SW 1271 (cell line): ENCODE data around the gene KLKB1.
"Not testable (repeated sequence)": the region's sequence is repeated elsewhere in the genome, so short reads cannot be mapped to it uniquely, and the experiment has no call there.

Source experiments
- DNase-seq, 2 experiments: peaks; one replicate each; lab custom pipeline; 2025; lab: John Stamatoyannopoulos, UW

Gene KLKB1

DNA sequence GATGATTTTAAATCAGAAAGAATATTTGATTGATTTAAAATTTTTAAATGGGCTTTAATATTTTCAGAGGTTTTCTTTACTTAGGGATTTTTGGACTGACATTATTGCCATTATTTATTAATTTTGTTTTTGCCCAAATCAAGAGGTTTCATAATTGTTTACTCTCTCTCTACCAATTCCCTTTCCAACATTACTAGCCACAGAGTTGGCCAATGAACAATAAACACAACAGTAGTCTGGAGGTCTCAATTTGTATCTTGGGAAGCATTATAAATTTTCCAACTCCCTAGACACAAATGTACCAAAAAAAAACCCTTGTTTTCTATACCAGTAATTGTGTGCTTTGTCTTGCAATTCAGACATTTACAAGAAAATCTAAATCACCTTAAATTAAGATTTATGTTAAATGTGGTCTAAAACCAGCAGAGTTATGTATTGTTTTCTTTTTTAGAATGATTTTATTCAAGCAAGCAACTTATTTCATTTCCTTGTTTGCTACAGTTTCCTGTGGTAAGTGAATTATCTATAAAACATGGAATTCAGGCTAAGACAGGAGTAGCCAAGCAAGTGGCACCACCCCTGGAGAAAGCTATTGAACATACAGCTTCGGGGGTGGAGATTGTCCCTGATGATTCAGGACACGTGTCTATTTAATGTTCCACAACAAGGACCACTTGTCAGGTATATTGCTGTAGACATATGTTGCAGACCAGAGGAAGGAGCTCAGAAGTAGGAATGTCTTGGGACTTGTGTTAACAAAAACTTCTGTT lies 622 bp downstream of the KLKB1 start:
- DNase-seq, result no peak

DNA sequence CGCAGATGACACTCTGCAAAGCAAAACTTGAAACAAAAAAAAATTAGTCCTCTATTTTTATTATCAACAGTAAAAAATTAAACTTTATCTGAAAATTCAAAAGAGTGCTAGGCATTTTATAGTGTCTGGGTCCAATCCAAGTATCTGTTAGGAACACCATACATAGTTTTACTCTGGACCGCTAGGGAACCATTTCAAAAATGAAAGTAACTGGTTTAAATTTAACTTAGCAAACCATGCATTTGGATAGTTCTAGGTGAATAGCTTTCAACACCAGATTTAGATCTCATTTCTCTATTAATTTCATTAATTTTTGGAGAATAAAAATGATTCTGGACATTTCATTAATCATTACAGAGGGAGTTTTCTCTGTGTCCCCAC lies 1.2 kb downstream of the KLKB1 start:
- no peak for DNase-seq

DNA sequence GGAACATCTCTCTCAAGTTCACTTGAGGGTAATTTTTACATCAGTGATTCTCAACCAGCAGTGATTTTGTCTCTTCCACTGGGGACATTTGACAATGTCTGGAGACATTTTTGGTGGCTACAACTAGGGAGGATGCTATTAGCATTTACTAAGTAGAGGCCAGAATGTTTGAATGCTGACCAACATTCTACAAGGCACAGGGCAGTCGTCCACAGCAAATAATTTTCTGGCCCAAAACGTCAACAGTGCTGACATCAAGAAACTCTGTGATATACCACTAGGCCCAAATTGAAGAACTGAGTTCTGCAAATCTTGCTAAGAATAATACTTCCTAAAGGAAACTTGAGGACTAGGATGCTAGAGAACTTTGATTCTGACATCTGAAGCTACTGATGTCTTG lies 7.1 kb downstream of the KLKB1 start:
- DNase-seq, result no peak

DNA sequence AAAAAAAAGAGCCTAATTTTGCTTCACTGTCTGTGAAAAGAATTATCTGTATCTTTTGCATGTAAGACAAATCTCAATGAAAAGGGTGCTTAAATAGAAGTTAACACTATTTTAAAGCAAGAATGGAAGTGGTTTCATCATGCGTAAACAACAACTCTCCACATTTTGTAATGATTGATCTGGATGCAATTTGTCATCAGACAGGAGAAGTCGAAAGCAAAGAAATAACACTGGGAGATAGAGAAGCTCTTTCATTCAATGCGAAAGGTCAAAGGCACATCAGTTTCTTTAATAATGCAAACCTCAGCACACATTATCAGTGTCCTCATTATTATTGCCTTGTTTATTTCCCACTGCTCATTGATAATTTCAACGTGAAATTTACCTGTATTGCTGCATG lies 8.8 kb downstream of the KLKB1 start:
- no peak for DNase-seq

DNA sequence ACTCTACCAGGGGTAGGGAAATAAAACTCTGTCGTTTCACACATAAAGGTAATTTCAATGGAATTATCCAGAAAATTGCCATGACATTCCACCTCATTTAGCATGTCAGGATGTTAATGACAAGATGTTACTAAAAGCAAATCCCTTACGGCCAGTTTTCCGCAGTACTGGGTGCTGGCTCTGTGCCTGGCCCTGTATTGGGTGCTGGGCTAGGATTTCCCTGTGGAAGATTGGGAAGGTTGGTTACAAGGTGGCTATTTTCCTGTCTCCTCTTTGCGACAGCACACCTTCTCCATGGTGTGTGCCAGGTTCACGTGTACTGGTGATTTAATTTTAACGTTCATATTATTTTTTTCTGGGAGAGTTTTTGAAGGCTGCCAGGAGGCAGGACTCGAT lies 13.1 kb downstream of the KLKB1 start:
- no peak for DNase-seq

DNA sequence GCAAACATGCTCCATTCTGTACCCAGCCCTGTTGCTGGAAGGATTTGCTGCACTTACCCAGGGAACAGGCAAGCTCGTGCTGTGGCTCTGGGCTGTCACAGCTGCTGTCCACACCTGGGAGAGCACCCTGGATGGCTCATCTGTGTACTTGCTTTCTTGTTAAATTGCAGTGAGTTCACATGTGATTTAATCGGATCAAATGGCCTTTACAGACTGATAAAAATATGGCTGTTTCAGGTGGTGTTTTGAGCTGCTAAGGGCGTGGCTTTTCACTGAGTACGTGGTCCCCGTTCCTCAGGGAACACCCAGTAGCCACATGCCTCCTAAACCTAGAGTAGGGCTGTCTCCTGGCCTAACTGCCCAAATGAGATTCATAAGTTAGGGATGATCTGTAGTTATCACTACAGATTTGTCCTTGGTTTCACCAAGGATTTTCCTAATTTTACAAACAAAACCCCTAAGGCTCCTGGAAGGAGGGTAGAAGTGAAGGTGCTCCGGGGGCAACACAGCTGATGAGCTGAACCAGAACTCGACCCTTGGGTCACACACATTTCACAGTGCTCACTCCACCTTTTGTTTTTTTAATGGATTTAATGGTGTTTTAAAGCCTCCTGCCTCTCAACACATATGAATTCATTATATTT lies 13.7 kb downstream of the KLKB1 start:
- DNase-seq, result peak in 1 of 2 experiments; percentile 36

DNA sequence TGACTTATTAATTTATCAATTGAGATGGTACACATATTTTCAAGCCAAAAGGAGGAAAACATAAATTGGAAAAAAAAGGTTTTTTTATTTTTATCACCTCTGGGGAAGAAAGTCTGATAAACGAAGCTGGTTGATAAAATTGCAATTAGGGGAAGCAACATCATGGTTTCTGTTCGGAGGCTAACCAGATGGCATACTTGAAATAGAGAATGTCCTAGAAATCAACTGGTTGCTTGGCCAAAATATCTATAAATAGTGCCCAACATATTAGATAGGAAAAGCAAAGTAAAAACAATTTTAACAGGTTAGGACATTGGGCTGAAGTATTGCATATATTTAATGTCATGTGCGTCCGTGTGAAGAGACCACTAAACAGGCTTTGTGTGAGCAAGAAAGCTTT lies 14.3 kb downstream of the KLKB1 start:
- no peak for DNase-seq

DNA sequence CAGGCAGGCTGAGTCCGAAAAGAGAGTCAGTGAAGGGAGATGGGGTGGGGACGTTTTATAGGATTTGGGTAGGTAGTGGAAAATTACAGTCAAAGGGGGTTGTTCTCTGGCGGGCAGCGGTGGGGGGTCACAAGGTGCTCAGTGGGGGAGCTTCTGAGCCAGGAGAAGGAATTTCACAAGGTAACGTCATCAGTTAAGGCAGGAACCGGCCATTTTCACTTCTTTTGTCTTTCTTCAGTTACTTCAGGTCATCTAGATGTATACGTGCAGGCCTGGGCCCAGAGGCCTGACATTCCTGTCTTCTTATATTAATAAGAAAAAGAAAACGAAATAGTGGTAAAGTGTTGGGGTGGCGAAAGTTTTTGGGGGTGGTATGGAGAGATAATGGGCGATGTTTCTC lies 14.7 kb downstream of the KLKB1 start:
- not testable (repeated sequence) for DNase-seq

DNA sequence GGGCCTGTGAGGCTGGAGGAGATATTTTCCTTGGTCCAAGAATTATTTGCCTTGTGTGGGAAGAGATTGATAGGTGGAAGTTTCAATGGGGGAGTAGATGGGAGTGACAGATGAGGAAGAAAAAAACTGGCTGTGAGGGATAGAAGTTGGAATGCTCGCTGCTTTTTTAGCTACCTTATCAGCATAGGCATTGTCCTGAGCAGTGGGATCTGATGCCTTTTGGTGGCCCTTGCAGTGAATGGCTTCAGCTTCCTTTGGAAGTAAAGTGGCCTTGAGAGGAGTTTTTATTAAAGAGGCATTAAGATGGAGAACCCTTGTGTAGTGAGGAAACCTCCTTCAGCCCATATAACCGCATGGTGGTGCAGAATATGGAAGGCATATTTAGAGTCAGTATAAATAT lies 16.0 kb downstream of the KLKB1 start:
- no peak for DNase-seq

DNA sequence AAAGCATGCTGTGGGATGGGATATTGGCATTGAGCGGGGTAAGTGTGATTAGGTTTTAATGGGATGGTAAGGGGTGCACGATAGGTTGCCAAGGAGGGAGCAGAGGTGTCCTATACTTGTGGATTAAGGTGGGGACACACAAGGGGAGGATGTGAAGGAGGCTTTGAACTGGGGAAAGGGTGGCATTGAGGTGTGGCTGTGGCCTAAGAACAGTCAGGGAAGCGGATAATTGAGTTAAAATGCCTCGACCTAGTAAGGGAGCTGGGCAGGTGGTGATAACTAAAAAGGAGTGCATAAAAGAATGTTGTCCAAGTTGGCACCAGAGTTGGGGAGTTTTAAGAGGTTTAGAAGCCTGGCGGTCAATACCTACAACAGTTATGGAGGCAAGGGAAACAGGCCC lies 17.5 kb downstream of the KLKB1 start:
- DNase-seq, result no peak

DNA sequence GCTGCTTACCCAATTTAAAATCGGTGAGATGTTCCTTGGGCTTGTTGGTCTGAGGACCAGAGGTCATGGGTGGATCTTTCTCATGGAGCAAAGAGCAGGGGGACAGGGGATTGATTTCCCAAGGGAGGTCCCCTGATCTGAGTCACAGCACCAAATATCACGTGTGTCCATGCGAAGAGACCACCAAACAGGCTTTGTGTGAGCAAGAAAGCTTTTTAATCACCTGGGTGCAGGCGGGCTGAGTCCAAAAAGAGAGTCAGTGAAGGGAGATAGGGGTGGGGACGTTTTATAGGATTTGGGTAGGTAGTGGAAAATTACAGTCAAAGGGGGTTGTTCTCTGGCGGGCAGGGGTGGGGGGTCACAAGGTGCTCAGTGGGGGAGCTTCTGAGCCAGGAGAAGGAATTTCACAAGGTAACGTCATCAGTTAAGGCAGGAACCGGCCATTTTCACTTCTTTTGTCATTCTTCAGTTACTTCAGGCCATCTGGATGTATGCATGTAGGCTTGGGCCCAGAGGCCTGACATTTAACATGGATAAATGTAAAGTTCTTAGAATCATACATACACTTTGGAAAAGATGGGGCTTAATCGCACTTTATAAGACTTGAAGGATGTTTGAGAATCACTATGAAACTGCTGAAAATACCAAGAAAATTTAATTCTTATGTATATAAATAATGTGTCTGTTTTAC lies 19.9 kb downstream of the KLKB1 start:
- not testable (repeated sequence) for DNase-seq

DNA sequence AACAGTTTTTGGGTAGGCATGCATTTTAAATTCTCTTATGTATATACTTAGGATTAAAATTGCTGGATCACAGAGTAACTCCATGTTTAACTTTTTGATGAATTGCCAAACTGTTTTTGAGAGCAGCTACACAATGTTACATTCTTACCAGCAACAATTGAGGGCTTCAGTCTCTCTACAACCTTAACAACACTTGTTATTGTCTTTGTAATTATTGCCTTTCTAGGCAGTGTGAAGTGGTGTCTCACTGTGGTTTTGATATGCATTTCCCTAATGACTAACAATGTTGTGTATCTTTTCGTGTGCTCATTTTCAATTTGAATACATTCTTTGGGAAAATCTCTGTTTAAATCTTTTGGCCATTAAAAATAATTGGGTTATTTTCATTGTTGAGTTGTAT lies 21.3 kb downstream of the KLKB1 start:
- DNase-seq, result no peak

DNA sequence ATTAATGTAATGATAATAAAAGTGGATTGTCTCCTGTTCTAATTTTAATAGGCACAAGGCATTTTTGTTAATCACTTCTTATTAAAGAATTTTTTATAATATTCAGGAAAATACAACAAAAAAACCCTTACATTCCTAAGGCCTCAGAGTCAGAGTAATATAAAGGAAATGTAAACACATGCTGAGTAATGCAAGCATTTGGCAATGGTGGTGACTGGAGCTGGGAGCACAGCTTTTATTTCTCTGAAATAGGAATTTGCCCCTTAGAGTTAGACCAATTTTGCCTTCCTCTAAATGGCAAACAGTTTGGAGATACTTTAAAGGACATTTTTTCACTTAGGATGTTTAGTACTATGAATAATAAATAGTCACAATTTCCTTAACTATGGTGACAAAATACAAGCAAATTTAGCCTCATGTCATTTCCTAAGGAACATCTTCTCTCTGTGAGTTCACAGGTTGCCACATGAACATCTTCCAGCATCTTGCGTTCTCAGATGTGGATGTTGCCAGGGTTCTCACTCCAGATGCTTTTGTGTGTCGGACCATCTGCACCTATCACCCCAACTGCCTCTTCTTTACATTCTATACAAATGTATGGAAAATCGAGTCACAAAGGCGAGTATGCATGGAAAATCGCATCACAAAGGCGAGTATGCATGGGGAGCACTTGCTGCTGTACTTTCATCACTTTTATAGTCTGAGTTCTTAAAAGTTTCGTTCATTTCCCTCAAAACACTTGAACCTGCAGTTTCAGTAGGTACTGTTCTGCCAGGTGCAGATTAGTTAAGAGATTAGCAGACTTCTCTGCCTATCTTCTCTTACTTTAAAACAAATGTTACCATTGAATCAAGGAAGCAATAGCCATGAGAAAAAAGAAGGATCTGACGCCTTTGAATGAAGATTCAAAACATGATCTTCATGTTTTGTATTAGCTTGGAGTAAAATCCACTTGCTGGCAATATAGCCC lies 22.8 kb downstream of the KLKB1 start:
- DNase-seq, result no peak

DNA sequence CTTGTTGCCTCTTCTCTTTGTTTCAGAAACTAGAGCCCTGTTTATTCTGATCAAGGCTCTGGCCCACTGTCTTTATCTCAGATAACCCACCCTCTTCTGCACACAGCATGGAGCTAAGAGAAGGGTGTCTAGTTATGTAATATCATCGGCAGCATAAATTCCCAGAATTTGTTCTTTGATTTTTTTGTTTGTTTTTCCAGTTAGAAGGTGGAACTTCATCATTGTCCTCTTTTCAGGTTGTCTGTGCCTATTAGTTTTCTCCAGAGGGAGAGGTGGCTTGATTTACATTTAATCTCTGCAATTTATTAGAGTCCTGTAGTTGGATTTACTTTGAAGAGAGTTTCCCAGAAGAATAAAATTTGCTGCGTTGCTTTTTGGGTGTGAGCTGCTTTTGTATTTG lies 23.5 kb downstream of the KLKB1 start:
- DNase-seq, result no peak

DNA sequence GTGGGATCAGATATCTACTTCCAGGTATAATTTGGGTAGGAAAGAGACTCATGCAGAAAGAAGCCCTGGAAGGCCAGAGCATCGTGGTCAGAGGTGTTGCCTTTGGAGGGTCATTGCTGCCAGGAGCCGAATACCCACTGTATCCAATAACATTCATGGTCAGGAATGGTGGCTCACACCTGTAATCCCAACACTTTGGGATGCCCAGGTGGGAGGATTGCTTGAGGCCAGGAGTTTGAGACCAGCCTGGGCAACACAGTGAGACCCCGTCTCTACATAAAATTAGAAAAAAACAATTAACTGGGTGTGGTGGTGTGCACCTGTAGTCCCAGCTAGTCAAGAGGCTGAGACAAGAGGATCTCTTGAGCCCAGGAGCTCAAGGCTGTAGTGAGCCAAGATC lies 27.8 kb downstream of the KLKB1 start:
- DNase-seq, result no peak

DNA sequence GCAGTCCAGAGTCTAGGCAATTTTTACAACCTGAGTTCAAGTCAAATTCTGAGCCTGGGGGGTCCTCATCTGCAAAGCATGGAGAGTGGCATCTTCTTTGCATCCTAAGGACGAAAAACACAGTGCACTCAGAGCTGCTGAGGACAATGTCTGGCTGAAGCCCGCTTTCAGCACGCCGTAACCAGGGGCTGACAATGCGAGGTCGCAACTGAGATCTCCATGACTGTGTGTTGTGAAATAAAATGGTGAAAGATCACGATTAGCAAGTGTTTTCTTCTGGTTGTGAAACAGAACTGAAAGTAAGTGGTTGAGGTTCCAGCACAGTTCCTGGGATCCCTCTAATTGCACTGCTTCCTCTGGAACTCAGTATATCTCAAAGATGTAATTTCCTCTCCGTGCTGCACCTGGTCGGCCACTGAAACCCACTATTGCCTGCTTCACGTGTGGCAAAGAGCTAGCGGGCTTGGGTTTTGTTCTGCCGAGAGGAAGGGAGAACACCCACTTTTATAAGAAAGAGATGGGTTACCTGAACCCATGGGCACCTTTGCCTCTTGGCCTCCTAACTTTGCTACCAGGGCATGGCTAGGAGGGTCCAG lies 31.0 kb downstream of the KLKB1 start:
- DNase-seq, result no peak

DNA sequence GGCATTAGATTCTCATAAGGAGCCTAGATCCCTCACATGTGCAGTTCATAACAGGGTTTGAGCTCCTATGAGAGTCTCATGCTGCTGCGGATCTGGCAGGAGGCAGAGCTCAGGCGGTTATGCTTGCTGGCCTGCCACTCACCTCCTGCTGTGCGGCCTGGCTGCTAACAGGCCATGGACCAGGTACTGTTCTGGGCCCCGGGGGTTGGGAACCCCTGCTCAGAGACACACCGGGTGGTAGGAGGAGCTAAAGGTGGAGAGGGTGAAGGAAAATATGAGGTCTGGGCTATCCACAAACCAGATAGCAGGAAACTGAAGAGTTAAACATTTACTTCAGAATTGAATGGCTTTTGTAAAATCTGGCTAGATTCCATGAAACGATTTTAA lies 32.8 kb downstream of the KLKB1 start:
- DNase-seq, result no peak

DNA sequence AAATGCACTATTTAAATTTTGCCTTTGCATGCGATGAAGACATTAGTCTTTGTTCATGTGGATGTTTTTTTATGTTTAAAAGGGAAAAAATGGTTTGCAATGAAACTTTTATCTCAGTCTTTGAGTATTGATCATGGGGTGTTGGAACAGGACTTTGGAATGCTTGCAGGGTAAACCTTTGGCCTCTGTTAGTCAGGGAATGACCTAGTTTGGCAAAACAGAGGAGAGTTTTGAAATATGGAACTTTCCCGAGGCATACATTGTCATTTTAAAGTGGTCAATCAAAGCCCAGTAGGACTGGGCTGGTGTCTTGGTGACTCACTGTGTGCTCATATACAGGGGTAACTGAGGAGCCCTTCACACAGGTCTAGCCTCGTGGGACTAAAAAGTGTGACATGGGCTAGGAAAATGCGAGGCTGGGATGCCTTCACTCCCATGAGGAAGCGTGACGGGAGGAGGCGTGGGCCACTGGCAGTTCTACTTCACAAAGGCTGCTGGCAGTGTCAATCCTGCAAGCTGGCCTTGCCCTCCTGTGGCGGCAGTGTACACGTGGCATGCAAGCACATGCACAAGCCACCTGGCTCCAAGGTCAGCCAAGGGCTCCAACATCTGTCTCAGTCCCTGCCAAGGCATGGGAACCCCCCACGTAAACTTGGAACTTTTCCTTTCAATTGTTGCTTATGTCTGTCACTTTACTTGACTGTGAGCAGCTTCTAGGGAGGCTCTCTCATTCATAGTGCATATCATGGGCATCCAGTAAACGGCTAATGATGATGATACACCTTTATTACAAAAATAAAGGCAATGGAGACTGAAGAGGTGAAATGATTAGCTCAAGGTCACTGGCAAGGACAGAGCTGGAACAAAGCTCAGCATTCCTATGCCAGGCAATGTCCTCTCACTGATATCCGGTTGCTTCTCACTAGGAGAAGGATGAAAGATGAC lies 33.5 kb downstream of the KLKB1 start:
- no peak for DNase-seq

DNA sequence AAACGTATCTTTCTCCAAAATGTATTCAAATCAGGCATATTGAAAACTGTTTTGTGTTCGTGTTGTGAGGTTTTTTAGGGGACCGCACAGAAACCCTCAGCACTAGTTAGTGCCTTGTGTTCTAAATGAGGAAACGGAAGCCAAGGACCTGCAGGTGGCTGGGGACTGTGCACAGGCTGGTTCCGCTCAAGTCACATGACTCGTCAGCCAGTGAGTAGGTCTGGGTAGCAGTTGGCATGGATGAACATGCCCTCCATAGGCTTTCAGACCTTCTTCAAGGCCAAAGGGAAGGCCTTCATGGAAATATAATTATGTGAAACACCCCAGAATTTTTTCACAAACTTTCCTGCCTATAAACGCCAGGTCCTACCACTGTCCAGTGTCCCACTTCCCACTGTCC lies 37.4 kb downstream of the KLKB1 start:
- DNase-seq, result no peak

DNA sequence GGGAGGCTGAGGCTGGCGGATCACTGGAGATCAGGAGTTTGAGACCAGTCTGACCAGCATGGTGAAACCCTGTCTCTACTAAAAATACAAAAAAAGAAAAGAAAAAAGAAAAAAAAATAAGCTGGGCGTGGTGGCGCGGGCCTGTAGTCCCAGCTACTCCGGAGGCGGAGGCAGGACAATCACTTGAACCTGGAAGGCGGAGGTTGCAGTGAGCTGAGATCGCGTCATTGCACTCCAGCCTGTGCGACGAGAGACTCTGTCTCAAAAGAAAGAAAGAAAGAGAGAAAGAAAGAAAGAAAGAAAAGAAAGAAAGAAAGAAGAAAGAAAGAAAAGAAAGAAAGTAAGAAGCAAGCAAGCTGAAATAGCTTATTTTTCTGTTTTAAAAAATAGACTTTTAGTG lies 37.9 kb downstream of the KLKB1 start:
- DNase-seq, result not testable (repeated sequence)
